ENCODE measurements around the gene TOMM22. TPM values are rescaled to one million over a fixed set of nuclear protein-coding genes. Genes with fewer than 3 reads are reported as not detected.

The TOMM22 gene
- polyA plus RNA-seq, 4 donors: 85.1 to 103 (median 88.8) TPM

DNA sequence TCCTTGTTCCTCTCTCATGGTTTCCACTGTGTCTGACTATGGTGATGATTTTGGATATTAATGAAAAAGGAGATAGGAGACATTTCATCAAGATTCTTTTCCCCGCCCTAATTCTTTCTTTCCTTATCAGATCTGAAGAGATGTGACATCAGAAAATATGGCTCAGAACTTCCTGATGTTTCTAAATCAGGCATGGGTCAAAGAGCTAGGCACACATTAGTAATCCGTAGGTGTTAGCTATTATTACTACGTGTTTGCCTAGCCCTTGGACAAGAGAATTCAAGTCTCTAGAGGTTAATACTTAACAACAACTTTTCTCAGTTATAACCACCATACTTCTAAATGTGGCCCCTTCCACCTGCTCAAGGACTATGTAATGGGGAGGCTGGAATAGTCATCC is 13.2 kb downstream of the TOMM22 start:
- no peak for DNase-seq (ENCODE audit: low read depth in 4 of 4, low spot score in 2 of 4)

DNA sequence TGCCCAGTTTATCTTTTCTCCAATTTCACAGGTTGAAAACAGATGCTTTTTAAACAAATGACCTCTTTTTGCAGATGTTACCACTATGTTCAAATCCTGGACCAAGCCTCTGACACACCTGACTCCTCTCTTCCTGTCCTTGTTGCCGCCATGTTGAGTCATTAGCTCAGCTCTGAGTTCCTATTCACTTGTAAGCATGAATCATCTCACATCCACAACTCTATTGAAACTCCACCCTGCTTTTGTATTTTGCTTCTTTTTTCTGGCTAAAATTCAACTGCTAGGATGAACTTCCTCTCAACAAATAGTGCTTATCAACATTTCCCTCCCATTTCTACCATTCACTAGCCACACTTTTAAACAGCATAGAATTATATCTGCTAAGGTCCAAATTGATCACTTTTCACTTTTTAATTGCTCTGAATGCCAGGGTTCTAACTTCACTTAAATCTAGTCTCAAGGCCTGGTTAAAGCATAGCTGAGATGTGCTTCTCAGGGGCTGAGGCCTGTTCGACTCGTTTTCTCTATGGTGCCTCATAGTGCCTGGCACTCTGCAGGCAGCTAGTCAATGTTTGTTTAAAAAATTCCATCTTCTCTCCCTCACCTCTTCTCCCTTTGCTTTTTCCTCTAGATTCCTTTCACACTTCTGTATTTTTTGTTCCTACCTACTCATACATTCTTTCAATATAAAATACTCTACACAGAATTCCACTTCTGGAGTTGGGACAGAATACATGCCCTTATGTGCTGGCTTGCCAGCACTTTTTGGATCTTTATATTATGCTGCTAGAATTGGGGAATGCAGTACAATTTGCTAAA is 15.1 kb downstream of the TOMM22 start:
- no peak for DNase-seq (ENCODE audit: low read depth in 4 of 4, low spot score in 2 of 4)

GRCh38 chr22:38697425-38698089 is 15.8 kb downstream of the TOMM22 start:
- DNase-seq (ENCODE audit: low read depth in 4 of 4, low spot score in 2 of 4): no peak

DNA sequence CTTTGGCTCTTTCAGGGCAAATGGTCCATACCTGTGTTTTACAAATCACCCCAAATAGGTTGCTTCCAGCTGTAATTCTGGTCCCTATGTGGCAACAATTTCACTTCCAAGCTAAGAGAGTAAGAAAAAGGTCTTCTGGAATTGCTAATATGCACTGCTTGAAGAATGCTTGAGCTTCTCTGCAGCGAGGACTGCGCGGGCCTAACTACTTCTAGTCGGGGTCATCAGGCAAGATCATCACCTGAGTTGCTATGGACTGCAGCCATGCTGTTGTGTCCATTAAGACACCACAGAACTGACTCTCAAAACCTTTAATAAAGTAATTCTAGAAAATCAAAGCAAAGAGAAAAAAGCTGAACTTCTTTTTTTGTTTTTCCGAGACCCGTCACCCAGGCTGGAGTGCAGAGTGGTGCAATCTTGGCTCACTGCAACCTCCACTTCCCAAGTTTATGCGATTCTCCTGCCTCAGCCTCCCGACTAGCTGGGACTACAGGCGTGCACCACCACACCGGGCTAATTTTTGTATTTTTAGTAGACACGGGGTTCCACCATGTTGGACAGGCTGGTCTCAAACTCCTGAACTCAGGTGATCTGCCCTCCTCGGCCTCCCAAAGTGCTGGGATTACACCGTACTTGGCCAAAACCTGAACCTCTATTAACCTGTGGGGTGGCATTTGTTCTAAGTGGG is 16.8 kb downstream of the TOMM22 start:
- DNase-seq (ENCODE audit: low read depth in 4 of 4, low spot score in 2 of 4): no peak

GRCh38 chr22:38699143-38699542 is 17.4 kb downstream of the TOMM22 start:
- DNase-seq (ENCODE audit: low read depth in 4 of 4, low spot score in 2 of 4): no peak

GRCh38 chr22:38699784-38700183 is 18.0 kb downstream of the TOMM22 start:
- DNase-seq (ENCODE audit: low read depth in 4 of 4, low spot score in 2 of 4): no peak

GRCh38 chr22:38700270-38700788 is 18.6 kb downstream of the TOMM22 start:
- DNase-seq (ENCODE audit: low read depth in 4 of 4, low spot score in 2 of 4): peak in 1 of 4 donors; percentile 21

- peak; percentile 82 to 91 (median 86) for DNase-seq (ENCODE audit: low read depth in 4 of 4, low spot score in 2 of 4)
Measured at GRCh38 chr22:38700789-38701628, 19.3 kb downstream of the TOMM22 start, which contains the start of gene JOSD1. Gene JOSD1 (minus strand): TSS chr22:38700943. CDS start chr22:38699987, 956 bp downstream.

- DNase-seq (ENCODE audit: low read depth in 4 of 4, low spot score in 2 of 4): peak in 1 of 4 donors; percentile 66
Measured at GRCh38 chr22:38704654-38705234, 23.0 kb downstream of the TOMM22 start.

DNA sequence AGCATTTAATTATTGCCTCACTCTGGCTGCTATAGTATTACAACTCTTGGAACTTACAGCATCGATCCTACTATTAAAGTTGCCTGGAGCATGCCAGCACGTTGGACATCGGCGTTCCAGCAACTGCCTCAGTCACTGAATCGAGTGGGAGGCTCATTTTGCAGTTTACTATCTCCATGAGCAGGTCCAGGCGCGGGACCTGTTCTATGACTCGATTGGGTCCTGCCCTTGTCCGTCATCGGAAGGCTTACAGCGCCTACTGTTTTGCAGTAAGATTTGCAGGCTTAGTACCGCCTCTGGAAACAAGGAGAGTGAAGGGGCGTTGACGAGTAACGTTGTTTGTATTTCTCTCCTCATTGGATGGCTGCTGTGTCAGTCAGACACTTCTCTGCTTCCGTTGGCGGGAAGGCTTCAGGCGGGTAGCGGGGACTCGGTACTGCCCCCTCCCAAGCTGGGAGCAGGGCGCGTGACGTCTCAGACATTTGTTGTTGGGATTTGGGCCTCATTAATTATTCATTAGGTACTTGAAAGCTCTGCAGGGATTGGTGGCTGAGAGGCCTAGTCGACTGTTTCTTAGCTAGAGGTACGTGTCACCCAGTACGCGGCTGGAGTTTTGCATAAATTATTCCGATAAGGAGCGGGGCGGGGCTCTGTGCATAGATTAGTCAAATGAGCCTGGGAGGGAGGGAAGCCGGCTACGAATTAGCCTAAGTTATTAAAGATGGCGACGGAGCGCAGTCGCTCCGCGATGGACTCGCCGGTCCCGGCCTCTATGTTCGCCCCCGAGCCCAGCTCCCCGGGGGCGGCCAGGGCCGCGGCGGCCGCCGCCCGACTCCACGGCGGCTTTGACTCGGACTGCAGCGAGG is 23.7 kb downstream of the TOMM22 start, which contains the start of gene GTPBP1:
TSS of gene GTPBP1 (plus strand) at position 710 of the 866 bp plus-strand sequence. CDS start at position 722, 12 bp downstream.
- peak; percentile 99 to 100 (median 100) for DNase-seq (ENCODE audit: low read depth in 4 of 4, low spot score in 2 of 4)

- DNase-seq (ENCODE audit: low read depth in 4 of 4, low spot score in 2 of 4): peak in 1 of 4 donors; percentile 37
Measured at GRCh38 chr22:38706101-38706900, 24.5 kb downstream of the TOMM22 start.

DNA sequence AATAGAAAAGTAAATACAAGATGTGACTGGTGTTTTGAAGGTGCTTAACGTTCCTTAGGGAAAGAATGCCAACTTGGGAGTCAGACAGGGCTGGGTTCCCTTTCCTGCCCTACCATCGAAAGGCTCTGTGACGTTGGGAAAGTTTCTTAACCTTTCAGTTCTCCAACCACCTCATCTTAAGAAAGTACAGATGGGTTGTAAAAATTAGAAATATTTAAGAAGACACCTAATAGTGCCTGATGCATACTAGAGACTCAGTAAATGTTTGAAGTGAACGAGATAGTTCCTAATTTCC is 25.1 kb downstream of the TOMM22 start:
- no peak for DNase-seq (ENCODE audit: low read depth in 4 of 4, low spot score in 2 of 4)

- DNase-seq (ENCODE audit: low read depth in 4 of 4, low spot score in 2 of 4): no peak
Measured at GRCh38 chr22:38707346-38707745, 25.6 kb downstream of the TOMM22 start.

DNA sequence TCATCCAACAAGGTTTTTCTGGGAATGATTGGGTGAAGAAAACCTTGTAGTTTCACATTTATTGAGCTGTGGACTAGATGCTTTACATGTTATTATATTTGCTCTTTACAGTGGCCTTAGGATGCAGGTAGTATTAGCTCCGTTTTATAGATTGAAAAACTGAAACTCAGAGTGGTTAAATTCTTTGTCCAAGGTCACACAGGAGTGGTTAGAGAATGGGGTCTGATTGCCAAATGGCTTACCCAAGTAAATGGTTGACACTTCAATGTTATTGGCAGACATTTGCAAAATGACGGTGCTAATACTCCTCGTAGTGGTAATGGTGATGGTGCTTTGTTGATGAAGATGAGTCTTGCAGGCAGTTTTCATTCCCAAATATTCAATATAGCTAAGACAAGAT is 26.2 kb downstream of the TOMM22 start:
- no peak for DNase-seq (ENCODE audit: low read depth in 4 of 4, low spot score in 2 of 4)

GRCh38 chr22:38709306-38709705 is 27.5 kb downstream of the TOMM22 start:
- DNase-seq (ENCODE audit: low read depth in 4 of 4, low spot score in 2 of 4): no peak

DNA sequence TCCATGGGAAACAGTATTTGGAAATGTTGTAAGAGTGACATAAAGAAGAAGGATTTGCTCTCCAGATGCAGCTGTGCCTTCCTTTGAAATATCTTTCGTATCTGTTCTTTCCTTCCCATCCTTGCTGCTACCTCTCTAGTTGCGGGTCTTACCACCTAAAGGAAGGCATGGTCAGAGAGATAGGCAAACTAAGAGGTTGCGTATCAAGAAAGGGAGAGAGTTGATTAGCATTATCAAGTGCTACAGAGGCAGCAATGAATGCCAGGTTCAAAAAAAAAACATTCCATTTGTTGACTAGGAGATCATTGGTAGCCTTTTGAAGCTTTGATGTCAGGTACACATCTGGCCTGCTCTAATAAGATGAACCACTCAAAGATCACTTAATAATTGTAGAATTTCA is 28.6 kb downstream of the TOMM22 start:
- no peak for DNase-seq (ENCODE audit: low read depth in 4 of 4, low spot score in 2 of 4)

DNA sequence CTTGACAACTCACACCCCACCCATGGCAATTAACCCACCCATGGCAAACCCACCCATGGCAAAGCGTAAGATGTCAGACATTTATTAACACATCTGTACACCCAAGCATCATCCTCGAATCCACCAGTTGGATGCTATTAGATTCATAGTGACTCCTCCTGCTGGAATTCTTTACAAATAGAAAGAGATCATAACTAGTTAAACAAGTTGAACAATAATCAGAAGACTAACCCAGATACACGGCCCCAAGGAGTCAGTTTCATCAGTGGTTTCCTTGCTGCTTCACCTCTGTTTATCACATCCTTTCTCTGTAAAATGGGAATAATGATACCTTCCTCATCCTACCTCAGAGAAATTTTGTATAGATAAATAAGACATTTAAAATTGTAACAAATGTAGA is 29.1 kb downstream of the TOMM22 start:
- no peak for DNase-seq (ENCODE audit: low read depth in 4 of 4, low spot score in 2 of 4)
